BLaER1 (cell line): Measurements from ENCODE around the gene CD2.

ENCODE experiments used
- H3K27ac ChIP-seq: shearing (Covaris generic); formaldehyde crosslinking; 2 replicates; pipeline ENCODE4 v1.8.1; 2022
- H3K27me3 ChIP-seq: shearing (Covaris generic); formaldehyde crosslinking; 2 replicates; pipeline ENCODE4 v1.8.1; 2022
- H3K36me3 ChIP-seq: shearing (Covaris generic); formaldehyde crosslinking; 2 replicates; pipeline ENCODE4 v1.8.1; 2022
- H3K4me1 ChIP-seq: shearing (Covaris generic); formaldehyde crosslinking; 2 replicates; pipeline ENCODE4 v1.8.1; 2022
- H3K4me2 ChIP-seq: shearing (Covaris generic); formaldehyde crosslinking; 2 replicates; pipeline ENCODE4 v1.8.1; 2022
- H3K4me3 ChIP-seq: shearing (Covaris generic); formaldehyde crosslinking; 2 replicates; pipeline ENCODE4 v1.8.1; 2022
- H3K9ac ChIP-seq: shearing (Covaris generic); formaldehyde crosslinking; 2 replicates; pipeline ENCODE4 v1.8.1; 2022
- H3K9me3 ChIP-seq: shearing (Covaris generic); formaldehyde crosslinking; 2 replicates; pipeline ENCODE4 v1.8.1; 2022
- H4K20me1 ChIP-seq: shearing (Covaris generic); formaldehyde crosslinking; 2 replicates; pipeline ENCODE4 v1.8.1; 2022
- Cebpa-rat ChIP-seq: shearing (Covaris generic); IDR thresholded peaks from 2 replicates; pipeline ENCODE4 v1.8.1; 2022

Gene CD2

DNA sequence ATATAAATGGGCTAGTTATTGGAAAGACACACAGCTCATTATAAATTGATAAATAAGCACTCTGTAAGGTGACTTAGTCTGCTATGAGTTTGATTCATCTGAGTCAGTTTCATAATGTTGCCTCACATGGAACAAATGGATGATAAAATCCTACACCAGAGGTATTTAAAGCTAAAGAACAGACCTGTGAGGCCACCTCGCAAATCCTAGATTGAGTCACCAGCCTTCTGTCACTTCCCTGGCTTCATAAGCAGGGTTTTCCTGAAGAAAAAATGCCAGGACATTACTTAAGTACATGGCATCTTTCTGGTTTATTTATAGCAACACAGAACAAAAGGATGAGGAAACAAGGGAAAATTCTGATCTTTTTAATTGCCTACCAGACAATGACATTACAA, 18.4 kb downstream of the CD2 start:
- Histone ChIP-seq H3K4me1 (peaks cover 42% of the 10 kb centered on the region), H3K36me3 (no peaks in the 10 kb centered on the region), H3K27me3 (no peaks in the 10 kb centered on the region), H3K9me3 (peaks cover 31% of the 10 kb centered on the region), H3K4me3 (no peak overlapping the region), H4K20me1 (no peaks in the 10 kb centered on the region), H3K9ac (no peak overlapping the region), H3K4me2 (no peak overlapping the region), H3K27ac (no peak overlapping the region)
- no peak for TF ChIP-seq Cebpa-rat

DNA sequence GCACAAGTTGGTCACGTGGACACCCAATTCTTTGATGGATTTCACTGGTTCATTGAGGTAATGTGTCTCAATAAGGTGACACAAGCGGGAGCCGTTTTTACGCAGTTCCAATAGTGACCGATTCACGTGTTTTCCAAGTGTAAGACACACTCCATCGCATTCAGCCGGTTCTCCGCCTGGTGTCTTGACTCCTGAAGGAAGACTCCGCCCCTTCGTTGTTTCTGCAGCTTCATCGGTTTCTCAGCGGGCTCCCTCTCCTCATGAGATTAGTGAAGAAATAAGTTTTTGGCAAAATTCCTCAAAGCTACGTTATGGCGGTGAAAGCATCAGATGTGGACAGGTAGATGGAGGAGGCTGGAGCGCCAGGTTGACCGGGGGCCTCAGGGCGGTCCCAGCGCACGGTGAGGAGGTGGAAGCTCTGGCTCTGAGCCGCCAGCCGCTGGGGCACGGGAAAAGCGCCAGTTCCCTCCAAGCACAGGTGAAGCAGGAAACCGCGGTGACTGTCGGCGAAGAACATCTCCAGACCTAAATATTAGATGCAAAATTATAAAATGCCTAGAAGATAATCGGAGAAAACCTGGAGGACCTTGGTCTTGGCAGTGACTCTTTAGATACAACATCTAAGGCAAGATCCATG, 21.0 kb downstream of the CD2 start:
- H3K4me1 ChIP-seq = peaks cover 24% of the 10 kb centered on the region
- H3K4me2 ChIP-seq = no peak overlapping the region
- no peaks in the 10 kb centered on the region for H3K27me3 ChIP-seq
- H3K27ac ChIP-seq = no peak overlapping the region
- no peak for TF ChIP-seq Cebpa-rat
- no peak overlapping the region for H3K4me3 ChIP-seq
- H3K9ac ChIP-seq = no peak overlapping the region
- H3K36me3 ChIP-seq = no peaks in the 10 kb centered on the region
- H3K9me3 ChIP-seq = peaks cover 31% of the 10 kb centered on the region
- H4K20me1 ChIP-seq = no peaks in the 10 kb centered on the region

DNA sequence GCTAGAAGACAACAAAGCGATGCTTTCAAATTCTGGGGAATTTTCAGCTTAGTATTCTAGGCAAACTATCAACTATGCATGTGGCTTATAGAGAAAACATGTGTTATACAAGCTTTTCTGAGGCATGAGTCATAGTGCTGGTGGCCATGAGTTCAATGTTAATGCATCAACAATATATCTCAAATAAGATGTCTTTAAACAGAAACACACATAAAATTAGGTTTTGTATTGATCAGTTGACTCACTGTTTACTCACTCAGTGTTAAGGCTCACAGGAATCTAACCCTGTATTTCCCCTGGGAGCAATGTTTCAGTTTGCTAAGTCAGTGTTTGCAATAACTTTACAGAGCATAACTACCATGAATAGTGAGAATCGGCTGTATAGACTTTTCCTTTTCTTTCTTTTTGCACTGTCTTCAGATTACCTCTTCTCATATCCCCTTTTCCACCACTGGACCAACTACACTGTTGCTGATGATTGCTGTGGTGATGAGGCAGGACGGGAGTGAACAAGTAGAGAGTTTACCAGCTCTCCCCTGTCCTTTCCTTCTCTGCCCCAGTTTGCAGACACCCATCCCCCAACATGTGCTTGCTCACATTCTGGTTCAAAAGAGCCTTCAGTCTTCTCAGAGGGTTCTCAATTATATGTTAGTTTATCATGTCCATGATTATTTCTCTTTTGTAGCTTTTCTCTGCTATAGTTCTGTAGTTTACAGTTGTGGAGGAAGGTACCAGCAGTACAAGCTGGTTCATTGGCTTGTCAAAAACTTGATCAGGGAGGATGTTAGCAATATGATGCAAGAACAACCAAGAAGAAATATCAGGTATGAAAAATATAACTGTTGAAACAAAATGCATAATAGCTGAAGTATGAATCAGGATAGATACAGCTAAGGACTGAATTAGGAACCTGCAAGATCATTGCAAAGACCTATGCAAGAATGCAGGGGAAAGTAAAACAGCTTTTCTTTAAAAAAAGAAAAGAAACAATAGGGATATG, 23.9 kb downstream of the CD2 start:
- no peak overlapping the region for H3K27ac ChIP-seq
- H3K36me3 ChIP-seq = no peaks in the 10 kb centered on the region
- peaks cover 12% of the 10 kb centered on the region for H3K4me1 ChIP-seq
- peaks cover 31% of the 10 kb centered on the region for H3K9me3 ChIP-seq
- H3K9ac ChIP-seq = no peak overlapping the region
- no peaks in the 10 kb centered on the region for H4K20me1 ChIP-seq
- TF ChIP-seq Cebpa-rat = no peak
- H3K4me3 ChIP-seq = no peak overlapping the region
- H3K27me3 ChIP-seq = no peaks in the 10 kb centered on the region
- peak overlapping the region; percentile 41 for H3K4me2 ChIP-seq

DNA sequence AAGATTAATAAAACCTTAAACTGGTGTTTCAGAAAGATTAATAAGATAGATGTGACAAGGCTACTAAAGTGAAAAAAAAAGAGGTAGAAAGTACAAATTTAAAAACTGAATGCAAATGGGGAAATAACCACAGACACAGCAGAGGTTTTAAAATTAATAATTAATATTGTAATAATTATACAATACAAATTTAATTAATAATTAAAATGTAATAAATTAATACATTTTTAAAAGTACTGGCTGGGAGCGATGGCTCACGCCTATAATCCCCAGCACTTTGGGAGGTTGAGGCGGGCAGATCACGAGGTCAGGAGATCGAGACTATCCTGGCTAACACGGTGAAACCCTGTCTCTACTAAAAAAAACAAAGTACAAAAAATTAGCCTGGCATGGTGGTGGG, 26.8 kb downstream of the CD2 start:
- Histone ChIP-seq H3K4me2 (no peak overlapping the region), H3K36me3 (no peaks in the 10 kb centered on the region), H4K20me1 (no peaks in the 10 kb centered on the region), H3K27me3 (no peaks in the 10 kb centered on the region), H3K9me3 (peaks cover 20% of the 10 kb centered on the region), H3K4me1 (peaks cover 26% of the 10 kb centered on the region), H3K27ac (no peak overlapping the region), H3K9ac (no peak overlapping the region), H3K4me3 (no peak overlapping the region)
- TF ChIP-seq Cebpa-rat = no peak

DNA sequence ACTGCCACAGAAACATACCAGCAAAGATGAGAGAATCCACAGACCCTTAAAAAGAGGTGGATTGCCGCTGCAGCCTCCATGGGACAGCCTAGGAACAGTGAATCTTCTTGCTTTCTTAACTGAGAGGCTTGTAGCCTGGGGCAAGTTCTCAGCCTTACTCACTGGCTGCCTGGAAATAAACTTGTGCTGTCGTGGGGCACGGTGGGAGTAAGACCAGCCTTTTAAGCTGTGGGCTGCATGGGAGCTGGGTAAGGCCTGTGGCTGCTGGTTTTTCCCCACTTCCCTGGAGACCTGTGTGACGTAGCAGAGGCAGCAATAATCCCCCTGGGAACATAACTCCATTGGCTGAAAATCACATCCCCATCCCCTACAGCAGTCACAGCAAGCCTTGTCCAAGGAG, 30.8 kb downstream of the CD2 start:
- H3K4me3 ChIP-seq = no peak overlapping the region
- peaks cover 14% of the 10 kb centered on the region for H3K4me1 ChIP-seq
- no peak overlapping the region for H3K9ac ChIP-seq
- no peak overlapping the region for H3K27ac ChIP-seq
- H3K9me3 ChIP-seq = peaks cover 20% of the 10 kb centered on the region
- no peaks in the 10 kb centered on the region for H3K36me3 ChIP-seq
- no peaks in the 10 kb centered on the region for H3K27me3 ChIP-seq
- H4K20me1 ChIP-seq = no peaks in the 10 kb centered on the region
- no peak for TF ChIP-seq Cebpa-rat
- H3K4me2 ChIP-seq = peak overlapping the region; percentile 50

DNA sequence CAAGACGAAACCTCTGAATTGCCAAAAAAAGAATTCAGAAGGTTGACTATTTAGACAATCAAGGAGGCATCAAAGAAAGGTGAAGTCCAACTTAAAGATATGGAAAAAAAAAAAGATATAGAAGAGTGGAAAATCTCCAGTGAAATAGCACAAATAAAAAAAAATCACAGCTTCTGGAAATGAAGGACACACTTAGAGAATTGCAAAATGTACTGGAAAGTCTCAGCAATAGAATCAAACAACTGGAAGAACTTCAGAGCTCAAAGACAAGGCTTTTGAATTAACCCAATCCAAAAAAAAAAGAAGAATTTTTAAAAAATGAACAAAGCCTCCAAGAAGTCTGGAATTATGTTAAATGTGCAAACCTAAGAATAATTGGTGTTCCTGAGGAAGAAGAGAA, 31.8 kb downstream of the CD2 start:
- no peak overlapping the region for H3K9ac ChIP-seq
- H3K4me2 ChIP-seq = no peak overlapping the region
- H3K27ac ChIP-seq = no peak overlapping the region
- no peak for TF ChIP-seq Cebpa-rat
- no peaks in the 10 kb centered on the region for H3K27me3 ChIP-seq
- H3K4me1 ChIP-seq = peaks cover 14% of the 10 kb centered on the region
- no peaks in the 10 kb centered on the region for H4K20me1 ChIP-seq
- H3K9me3 ChIP-seq = peaks cover 20% of the 10 kb centered on the region
- no peaks in the 10 kb centered on the region for H3K36me3 ChIP-seq
- no peak overlapping the region for H3K4me3 ChIP-seq

DNA sequence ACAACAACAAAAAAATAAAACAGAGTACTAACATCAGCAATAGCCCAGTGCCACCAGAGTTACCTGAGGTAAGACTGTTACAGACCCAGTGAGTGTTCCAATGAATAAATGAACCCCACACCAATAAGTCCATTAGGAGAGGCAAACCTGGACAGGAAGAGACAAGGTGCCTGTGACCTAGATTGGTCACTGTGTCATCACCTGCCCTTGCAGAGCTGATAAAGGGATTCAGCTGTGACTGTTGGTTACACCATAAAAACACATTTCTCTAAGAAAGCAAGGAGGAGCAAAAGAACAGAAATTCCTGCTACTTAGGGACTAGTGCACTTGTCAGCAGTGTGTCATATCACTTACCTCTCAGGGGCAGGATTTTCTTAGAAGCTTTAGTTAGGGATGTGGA, 37.5 kb downstream of the CD2 start:
- Histone ChIP-seq H3K36me3 (no peaks in the 10 kb centered on the region), H3K4me2 (no peak overlapping the region), H3K9me3 (peaks cover 1% of the 10 kb centered on the region), H4K20me1 (no peaks in the 10 kb centered on the region), H3K4me1 (peaks cover 11% of the 10 kb centered on the region; the same call in 1 of the 2 replicates), H3K27me3 (no peaks in the 10 kb centered on the region), H3K4me3 (no peak overlapping the region), H3K27ac (no peak overlapping the region), H3K9ac (no peak overlapping the region)
- TF ChIP-seq Cebpa-rat = no peak

DNA sequence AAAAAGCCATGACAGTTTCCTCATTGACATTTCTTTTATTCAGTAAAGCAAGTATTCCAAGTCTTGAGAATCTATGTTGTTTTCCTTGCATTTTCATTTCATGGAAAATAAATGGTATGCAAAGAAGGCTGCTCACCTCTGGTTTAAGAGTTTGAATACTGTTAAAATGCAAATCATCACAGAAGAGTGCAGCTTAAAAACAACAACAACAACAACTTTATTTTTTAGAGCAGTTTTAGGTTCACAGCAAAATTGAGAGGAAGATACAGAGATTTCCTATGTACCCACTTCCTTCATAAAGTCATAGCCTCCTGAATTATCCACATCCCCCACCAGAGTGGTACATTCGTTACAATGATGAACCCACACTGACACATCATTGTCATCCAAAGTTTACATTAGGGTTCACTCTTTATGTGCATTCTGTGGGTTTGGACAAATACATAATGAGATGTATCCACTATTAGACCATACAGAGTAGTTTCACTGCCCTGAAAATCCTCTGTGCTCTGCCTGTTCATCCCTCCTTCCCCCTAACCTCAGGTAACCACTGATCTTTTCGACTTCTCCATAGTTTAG, 39.2 kb downstream of the CD2 start:
- no peak overlapping the region for H3K27ac ChIP-seq
- no peaks in the 10 kb centered on the region for H3K27me3 ChIP-seq
- H3K36me3 ChIP-seq = no peaks in the 10 kb centered on the region
- H3K9ac ChIP-seq = no peak overlapping the region
- no peak overlapping the region for H3K4me2 ChIP-seq
- H4K20me1 ChIP-seq = no peaks in the 10 kb centered on the region
- peaks cover 5% of the 10 kb centered on the region; the same call in 1 of the 2 replicates for H3K9me3 ChIP-seq
- no peak overlapping the region for H3K4me3 ChIP-seq
- H3K4me1 ChIP-seq = peaks cover 11% of the 10 kb centered on the region; the same call in 1 of the 2 replicates
- no peak for TF ChIP-seq Cebpa-rat

DNA sequence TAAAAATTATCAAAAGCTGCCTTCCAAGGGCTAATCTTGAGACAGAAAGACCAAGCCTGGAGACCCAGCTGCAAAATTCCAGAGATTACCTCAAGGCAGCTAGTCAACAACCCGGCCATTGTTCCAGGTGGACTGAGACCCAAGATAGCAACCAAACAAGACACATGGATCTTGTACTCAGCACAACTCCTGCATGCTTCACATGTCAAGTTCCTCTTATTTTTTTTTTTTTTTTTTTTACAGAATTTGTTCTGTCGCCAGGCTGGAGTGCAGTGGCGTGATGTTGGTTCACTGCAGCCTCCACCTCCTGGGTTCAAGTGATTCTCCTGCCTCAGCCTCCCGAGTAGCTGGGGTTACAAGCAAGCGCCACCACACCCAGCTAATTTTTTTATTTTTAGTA, 40.1 kb downstream of the CD2 start:
- Histone ChIP-seq H3K4me2 (peak overlapping the region; percentile 22), H3K27ac (no peak overlapping the region), H3K9me3 (peaks cover 5% of the 10 kb centered on the region; the same call in 1 of the 2 replicates), H3K27me3 (no peaks in the 10 kb centered on the region), H3K36me3 (no peaks in the 10 kb centered on the region), H3K9ac (no peak overlapping the region), H3K4me3 (no peak overlapping the region), H4K20me1 (no peaks in the 10 kb centered on the region), H3K4me1 (peaks cover 17% of the 10 kb centered on the region)
- no peak for TF ChIP-seq Cebpa-rat
